HG03039 (cell line): ENCODE data around the gene C2CD4B.

Experiments used
- ATAC-seq: cut with Tn5 transposase; IDR thresholded peaks from one replicate; pipeline ENCODE4 v1.9.1; 2021; ENCODE audit warnings: mild to moderate bottlenecking, moderate library complexity; ENCODE audit not compliant: unreplicated experiment

C2CD4B gene

GRCh38 chr15:62150445-62150844 lies 14.6 kb downstream of the C2CD4B start:
- ATAC-seq: no peak

- ATAC-seq: no peak
Measured at GRCh38 chr15:62149729-62150128, 15.4 kb downstream of the C2CD4B start.

GRCh38 chr15:62147551-62147950 lies 17.5 kb downstream of the C2CD4B start:
- no peak for ATAC-seq

GRCh38 chr15:62147149-62147548 lies 17.9 kb downstream of the C2CD4B start:
- no peak for ATAC-seq

- ATAC-seq: no peak
Measured at GRCh38 chr15:62145015-62145735, 19.9 kb downstream of the C2CD4B start.

GRCh38 chr15:62142736-62143135 lies 22.3 kb downstream of the C2CD4B start:
- no peak for ATAC-seq

GRCh38 chr15:62141643-62142588 lies 23.2 kb downstream of the C2CD4B start:
- no peak for ATAC-seq

- ATAC-seq: no peak
Measured at GRCh38 chr15:62141200-62141599, 23.9 kb downstream of the C2CD4B start.

- ATAC-seq: no peak
Measured at GRCh38 chr15:62138124-62138523, 27.0 kb downstream of the C2CD4B start.

- no peak for ATAC-seq
Measured at GRCh38 chr15:62136911-62137865, 27.9 kb downstream of the C2CD4B start.

GRCh38 chr15:62135532-62136134 lies 29.5 kb downstream of the C2CD4B start:
- ATAC-seq: no peak

- ATAC-seq: no peak
Measured at GRCh38 chr15:62133141-62133540, 31.9 kb downstream of the C2CD4B start.

GRCh38 chr15:62128916-62129315 lies 36.2 kb downstream of the C2CD4B start:
- ATAC-seq: no peak

- no peak for ATAC-seq
Measured at GRCh38 chr15:62126364-62126763, 38.7 kb downstream of the C2CD4B start.

GRCh38 chr15:62125773-62126172 lies 39.3 kb downstream of the C2CD4B start:
- ATAC-seq: no peak

- ATAC-seq: no peak
Measured at GRCh38 chr15:62124973-62125303, 40.1 kb downstream of the C2CD4B start.

GRCh38 chr15:62124176-62124972 lies 40.7 kb downstream of the C2CD4B start:
- no peak for ATAC-seq

- no peak for ATAC-seq
Measured at GRCh38 chr15:62122249-62122648, 42.8 kb downstream of the C2CD4B start.

- no peak for ATAC-seq
Measured at GRCh38 chr15:62121273-62122015, 43.6 kb downstream of the C2CD4B start.
